GM15510 (cell line): ENCODE results near the gene ZYG11A.

ENCODE experiments used
- POLR2A ChIP-seq: IDR thresholded peaks from 3 replicates; pipeline ENCODE4 v1.6.1; 2011; ENCODE audit warnings: borderline replicate concordance; ENCODE audit not compliant: insufficient read length; ENCODE audit errors: extremely low read depth

ZYG11A gene

GRCh38 chr1:52913537-52913936, 71.0 kb downstream of the ZYG11A start:
- TF ChIP-seq POLR2A = no peak

- TF ChIP-seq POLR2A = no peak
These were observed 71.9 kb downstream of the ZYG11A start for GRCh38 chr1:52914463-52914862.

GRCh38 chr1:52915211-52915854, 72.8 kb downstream of the ZYG11A start:
- no peak for TF ChIP-seq POLR2A

- TF ChIP-seq POLR2A = no peak
These were observed 73.3 kb downstream of the ZYG11A start for GRCh38 chr1:52915855-52916220.

- TF ChIP-seq POLR2A = no peak
These were observed 73.8 kb downstream of the ZYG11A start for GRCh38 chr1:52916241-52916975.

GRCh38 chr1:52917156-52917555, 74.6 kb downstream of the ZYG11A start:
- TF ChIP-seq POLR2A = no peak

GRCh38 chr1:52917581-52917980, 75.0 kb downstream of the ZYG11A start:
- TF ChIP-seq POLR2A = no peak

GRCh38 chr1:52918201-52918600, 75.6 kb downstream of the ZYG11A start:
- no peak for TF ChIP-seq POLR2A

GRCh38 chr1:52919051-52919722, 76.6 kb downstream of the ZYG11A start:
- TF ChIP-seq POLR2A = no peak

- TF ChIP-seq POLR2A = no peak
These were observed 77.3 kb downstream of the ZYG11A start for GRCh38 chr1:52919723-52920483.

GRCh38 chr1:52920791-52921291, 78.3 kb downstream of the ZYG11A start:
- no peak for TF ChIP-seq POLR2A

GRCh38 chr1:52925571-52926005, 83.0 kb downstream of the ZYG11A start:
- TF ChIP-seq POLR2A = no peak

- no peak for TF ChIP-seq POLR2A
These were observed 84.3 kb downstream of the ZYG11A start for GRCh38 chr1:52926864-52927211.

- TF ChIP-seq POLR2A = peak; percentile 68
These were observed 84.9 kb downstream of the ZYG11A start, which contains the start of gene SCP2 for GRCh38 chr1:52927212-52928014. Gene SCP2 (plus strand): TSS chr1:52927276. CDS start chr1:52927397, 121 bp downstream.
